B cell (primary cell): ENCODE results near the gene PBOV1. TPM values are rescaled to one million over a fixed set of nuclear protein-coding genes. Genes with fewer than 3 reads are reported as not detected.

Source experiments
- ATAC-seq: fragments of 200-7000 bp; cut with Tn5 transposase; one replicate; pipeline ENCODE4 v1.10.0; 2021; ENCODE audit warnings: low read depth, mild to moderate bottlenecking, moderate number of reproducible peaks, moderate library complexity
- CTCF ChIA-PET: fragments of 350-600 bp; sonication (Branson Sonifier 250); formaldehyde crosslinking; loops from one replicate; lab custom pipeline; 2021; ENCODE audit warnings: antibody characterized with exemption, inconsistent platforms; lab: Charles Lee
- POLR2A ChIA-PET: fragments of 350-600 bp; sonication (Branson Sonifier 250); formaldehyde crosslinking; loops from one replicate; lab custom pipeline; 2021; ENCODE audit warnings: antibody characterized with exemption; lab: Charles Lee
- DNase-seq: peaks from one replicate; pipeline ENCODE4 v3.0.0; 2013
- H2AFZ ChIP-seq: 2 replicates; pipeline ENCODE4 v1.6.1; 2012; ENCODE audit warnings: mild to moderate bottlenecking, low read depth, low read length; ENCODE audit not compliant: insufficient read depth, poor library complexity, severe bottlenecking
- H3K27ac ChIP-seq, 2 donors: 1 replicate in 1 of 2; 2 replicates in 1 of 2; pipeline ENCODE4 v1.5.1; 2012 to 2013; ENCODE audit warnings: low read length in 2 of 2, mild to moderate bottlenecking in 2 of 2, moderate library complexity in 1 of 2
- H3K27me3 ChIP-seq, 4 experiments: fragments of 200-600 bp in 1 of 4; sonication (generic) in 1 of 4; replicated peaks in 1 of 4; 1 replicate in 2 of 4; 2 replicates in 2 of 4; pipeline versions ENCODE4 v1.6.1 to v1.7.0; 2013 to 2016; ENCODE audit warnings: low read length in 3 of 4, mild to moderate bottlenecking in 2 of 4, mixed read lengths in 1 of 4, moderate library complexity in 1 of 4; ENCODE audit not compliant: insufficient read depth in 4 of 4, control insufficient read depth in 3 of 4; ENCODE audit errors: control extremely low read depth in 1 of 4
- H3K36me3 ChIP-seq, 2 experiments: replicated peaks in 1 of 2; 1 replicate in 1 of 2; 2 replicates in 1 of 2; pipeline versions ENCODE4 v1.6.1 to v1.7.1; 2013; ENCODE audit warnings: low read length in 1 of 2; ENCODE audit not compliant: insufficient read depth in 2 of 2, control insufficient read depth in 1 of 2; ENCODE audit errors: control extremely low read depth in 1 of 2, extremely low read depth in 1 of 2
- H3K4me1 ChIP-seq, 2 donors: fragments of 200-600 bp in 1 of 2; sonication (generic) in 1 of 2; 1 replicate in 1 of 2; 2 replicates in 1 of 2; pipeline versions ENCODE4 v1.5.1 to v1.6.1; 2013 to 2017; ENCODE audit warnings: low read length in 2 of 2; ENCODE audit not compliant: control insufficient read depth in 2 of 2, insufficient read depth in 2 of 2
- H3K4me2 ChIP-seq: replicated peaks from 2 replicates; pipeline ENCODE3; 2012; ENCODE audit warnings: mild to moderate bottlenecking, low read depth, low read length; ENCODE audit not compliant: poor library complexity, severe bottlenecking
- H3K4me3 ChIP-seq, 5 experiments: fragments of 200-600 bp in 1 of 5; sonication (generic) in 1 of 5; 1 replicate in 3 of 5; 2 replicates in 2 of 5; pipeline versions ENCODE4 v1.5.1 to v1.7.0; 2011 to 2016; ENCODE audit warnings: low read length in 4 of 5, mild to moderate bottlenecking in 4 of 5, low read depth in 2 of 5, control low read depth in 1 of 5, moderate library complexity in 1 of 5; ENCODE audit not compliant: insufficient read depth in 1 of 5; ENCODE audit errors: control extremely low read depth in 1 of 5, extremely low read depth in 1 of 5
- H3K79me2 ChIP-seq: fragments of 200-600 bp; sonication (generic); one replicate; pipeline ENCODE4 v1.6.0; 2016; ENCODE audit warnings: low read length; ENCODE audit not compliant: control insufficient read depth, insufficient read depth
- H3K9ac ChIP-seq: fragments of 200-600 bp; sonication (generic); 2 replicates; pipeline ENCODE4 v1.6.1; 2017; ENCODE audit warnings: mild to moderate bottlenecking, low read length, moderate library complexity
- H3K9me3 ChIP-seq, 3 donors: one replicate each; pipeline versions ENCODE4 v1.6.1 to v1.7.1; 2013; ENCODE audit warnings: low read length in 2 of 3; ENCODE audit not compliant: control insufficient read depth in 2 of 3, insufficient read depth in 1 of 3; ENCODE audit errors: control extremely low read depth in 1 of 3
- H4K20me1 ChIP-seq: 2 replicates; pipeline ENCODE4 v1.6.0; 2012; ENCODE audit warnings: mild to moderate bottlenecking, low read length; ENCODE audit not compliant: insufficient read depth, control insufficient read depth, poor library complexity, severe bottlenecking
- H3K27ac Mint-ChIP-seq: one replicate; pipeline ENCODE4 v1.8.0; 2021; ENCODE audit warnings: mixed read lengths
- H3K27me3 Mint-ChIP-seq: one replicate; pipeline ENCODE4 v1.8.0; 2021; ENCODE audit warnings: mixed read lengths
- H3K4me1 Mint-ChIP-seq: one replicate; pipeline ENCODE4 v1.8.0; 2021; ENCODE audit warnings: mixed read lengths
- H3K4me3 Mint-ChIP-seq: one replicate; pipeline ENCODE4 v1.8.0; 2021; ENCODE audit warnings: mixed read lengths
- H3K9me3 Mint-ChIP-seq: one replicate; pipeline ENCODE4 v1.8.0; 2022; ENCODE audit warnings: mixed read lengths; ENCODE audit not compliant: insufficient read depth
- CTCF ChIP-seq: fragments of 200-600 bp; IDR thresholded peaks from one replicate; pipeline ENCODE4 v1.8.0; 2022; ENCODE audit warnings: antibody characterized with exemption, mild to moderate bottlenecking
- EZH2 ChIP-seq: IDR thresholded peaks from 2 replicates; pipeline ENCODE4 v1.6.1; 2012; ENCODE audit warnings: borderline replicate concordance, low read depth, mild to moderate bottlenecking, moderate library complexity, low read length; ENCODE audit not compliant: insufficient read depth, poor library complexity, severe bottlenecking
- WGBS: methylation state at CpG from one replicate; pipeline ENCODE4 v1.1.5; 2013; ENCODE audit warnings: missing lambda C conversion rate; ENCODE audit not compliant: insufficient coverage; 5-methylcytosine and 5-hydroxymethylcytosine counted together
- intact Hi-C: fragments of 100-400 bp; cut with micrococcal nuclease; formaldehyde crosslinking; loops from one replicate; pipeline ENCODE4 v1.10.0; 2022
- polyA plus RNA-seq: library from polyadenylated mRNA; depleted of rRNA; stranded (reverse); fragments of >200 nt; gene quantifications from 2 replicates; pipeline ENCODE4 v1.2.3, GENCODE V29; 2012
- total RNA-seq, 2 donors: library from RNA; stranded (reverse); fragments of 120-200 nt in 1 of 2; gene quantifications; 1 replicate in 1 of 2; 2 replicates in 1 of 2; pipeline versions ENCODE4 v1.2.3 to v1.2.4, GENCODE V29; 2013 to 2022

PBOV1 gene
- total and polyA plus RNA-seq, 2 donors (not counting 1 experiment from before 2014, with no cell fraction given), result not detected

GRCh38 chr6:138261116-138261780 lies 43.0 kb upstream of the PBOV1 start:
- WGBS, result no CpG with 5 or more reads among the region's 2 CpGs

More at GRCh38 chr6:138261116-138261780, 43.0 kb upstream of the PBOV1 start:
- Histone ChIP-seq H3K4me2 (no peak overlapping the region), H3K4me1 (no peaks in the 10 kb centered on the region), H3K4me3 (no peak overlapping the region), H3K27ac (no peak overlapping the region), H3K79me2 (no peaks in the 10 kb centered on the region), H4K20me1 (no peaks in the 10 kb centered on the region), H3K27me3 (peaks cover 0 to 7% (median 0%) of the 10 kb centered on the region in 4 experiments), H3K9ac (no peak overlapping the region), H3K9me3 (no peaks in the 10 kb centered on the region), H2AFZ (no peak overlapping the region), H3K36me3 (no peaks in the 10 kb centered on the region)
- Mint-ChIP-seq H3K4me1 (no peaks in the 10 kb centered on the region), H3K4me3 (no peak overlapping the region), H3K27ac (no peak overlapping the region), H3K27me3 (peaks cover 26% of the 10 kb centered on the region), H3K9me3 (no peaks in the 10 kb centered on the region)
- CTCF ChIA-PET, result interaction anchor here (1.3 kb wide), 1 partner anchor 11 kb away, joined by 3 read pairs; no protein-coding TSS in a partner anchor
- intact Hi-C loops, result no loop called here
- DNase-seq (no peak), ATAC-seq (no peak)
- TF ChIP-seq EZH2 (no peak), CTCF (no peak)
- POLR2A ChIA-PET, result no interaction called here
